Testis (tissue), 3 donors: Measurements from ENCODE around the gene MUC5AC. TPM values are rescaled to one million over a fixed set of nuclear protein-coding genes. Genes with fewer than 3 reads are reported as not detected.

ENCODE experiments used
- DNase-seq: peaks from one replicate; pipeline ENCODE4 v3.0.0-alpha.2; 2019
- H3K27ac ChIP-seq, 2 donors: fragments of 200-600 bp; sonication (generic); one replicate each; pipeline ENCODE4 v1.5.1; 2019
- H3K27me3 ChIP-seq: fragments of 200-600 bp; sonication (generic); one replicate; pipeline ENCODE4 v1.5.1; 2019
- H3K36me3 ChIP-seq: fragments of 200-600 bp; sonication (generic); one replicate; pipeline ENCODE4 v1.5.1; 2017; ENCODE audit warnings: low read depth; ENCODE audit errors: missing control alignments
- H3K4me1 ChIP-seq: fragments of 200-600 bp; sonication (generic); one replicate; pipeline ENCODE4 v1.5.1; 2019
- H3K4me3 ChIP-seq, 2 donors: fragments of 200-600 bp; sonication (generic); one replicate each; pipeline ENCODE4 v1.5.1; 2017 to 2019
- H3K9me3 ChIP-seq: fragments of 200-600 bp; sonication (generic); one replicate; pipeline ENCODE4 v1.5.1; 2017
- POLR2A ChIP-seq: fragments of 450-650 bp; IDR thresholded peaks from one replicate; pipeline ENCODE4 v1.6.1; 2017; ENCODE audit warnings: antibody characterized with exemption, mild to moderate bottlenecking, moderate library complexity
- WGBS, 2 donors: methylation state at CpG; one replicate each; pipeline ENCODE4 v1.1.5; 2018; 5-methylcytosine and 5-hydroxymethylcytosine counted together
- intact Hi-C: fragments of 100-400 bp; cut with DNase I; formaldehyde crosslinking; loops from one replicate; pipeline ENCODE4 v1.15.1; 2023; ENCODE audit warnings: low total_unique reads
- polyA plus RNA-seq: library from polyadenylated mRNA; stranded (reverse); fragments of 350-450 nt; fragmentation: Illumina TruSeq; extraction: RNeasy Lipid Tissue Mini Kit (QIAGEN cat#74804); gene quantifications from one replicate; pipeline ENCODE4 v1.2.3, GENCODE V29; 2014; ENCODE audit warnings: low read depth, low replicate concordance; ENCODE audit not compliant: insufficient read depth
- total RNA-seq, 2 donors: library from RNA; depleted of rRNA; stranded (reverse); fragments of >200 nt; gene quantifications; one replicate each; pipeline ENCODE4 v1.2.3, GENCODE V29; 2016
- TF ChIP-seq, protein P1 (sequence below), 3 experiments: fragments of 450-650 bp in 2 of 3; fragments of 200-600 bp in 1 of 3; sonication (generic) in 1 of 3; IDR thresholded peaks; one replicate each; pipeline ENCODE4 v1.5.1; 2016 to 2019; ENCODE audit warnings: antibody characterized with exemption in 3 of 3, mild to moderate bottlenecking in 2 of 3, moderate library complexity in 1 of 3

Gene MUC5AC
- total and polyA plus RNA-seq, 3 donors from 2014 or later = 0.31 to 0.62 (median 0.32) TPM

DNA sequence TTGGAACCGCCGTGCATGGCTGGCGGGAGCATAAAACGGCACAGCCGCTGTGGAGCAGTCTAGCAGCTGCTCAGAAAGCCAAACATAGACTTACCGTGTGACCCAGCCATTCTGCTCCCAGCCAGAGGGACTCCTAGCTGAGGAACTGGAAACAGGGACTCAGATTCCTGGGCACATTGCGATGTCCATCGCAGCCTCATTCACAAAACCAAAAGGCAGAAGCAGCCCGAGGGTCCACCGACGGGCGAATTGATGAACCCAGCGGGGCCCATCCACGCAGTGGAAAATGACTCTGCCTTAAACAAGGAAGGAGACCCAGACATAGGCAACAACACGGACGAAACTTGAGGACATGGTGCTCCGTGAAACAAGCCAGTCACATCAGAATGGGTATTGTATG, 59.4 kb downstream of the MUC5AC start:
- Histone ChIP-seq H3K4me3 (no peak overlapping the region), H3K9me3 (no peaks in the 10 kb centered on the region), H3K27me3 (no peaks in the 10 kb centered on the region), H3K27ac (no peak overlapping the region), H3K4me1 (peaks cover 2% of the 10 kb centered on the region), H3K36me3 (no peaks in the 10 kb centered on the region)
- TF ChIP-seq, protein P1, sequence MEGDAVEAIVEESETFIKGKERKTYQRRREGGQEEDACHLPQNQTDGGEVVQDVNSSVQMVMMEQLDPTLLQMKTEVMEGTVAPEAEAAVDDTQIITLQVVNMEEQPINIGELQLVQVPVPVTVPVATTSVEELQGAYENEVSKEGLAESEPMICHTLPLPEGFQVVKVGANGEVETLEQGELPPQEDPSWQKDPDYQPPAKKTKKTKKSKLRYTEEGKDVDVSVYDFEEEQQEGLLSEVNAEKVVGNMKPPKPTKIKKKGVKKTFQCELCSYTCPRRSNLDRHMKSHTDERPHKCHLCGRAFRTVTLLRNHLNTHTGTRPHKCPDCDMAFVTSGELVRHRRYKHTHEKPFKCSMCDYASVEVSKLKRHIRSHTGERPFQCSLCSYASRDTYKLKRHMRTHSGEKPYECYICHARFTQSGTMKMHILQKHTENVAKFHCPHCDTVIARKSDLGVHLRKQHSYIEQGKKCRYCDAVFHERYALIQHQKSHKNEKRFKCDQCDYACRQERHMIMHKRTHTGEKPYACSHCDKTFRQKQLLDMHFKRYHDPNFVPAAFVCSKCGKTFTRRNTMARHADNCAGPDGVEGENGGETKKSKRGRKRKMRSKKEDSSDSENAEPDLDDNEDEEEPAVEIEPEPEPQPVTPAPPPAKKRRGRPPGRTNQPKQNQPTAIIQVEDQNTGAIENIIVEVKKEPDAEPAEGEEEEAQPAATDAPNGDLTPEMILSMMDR (IDR thresholded peaks at IDR 0.05) = no peak
- TF ChIP-seq POLR2A = no peak
- intact Hi-C loops = no loop called here
- 93% methylated on average over 17 of the region's 17 CpGs for WGBS, 2 donors
- DNase-seq = no peak

DNA sequence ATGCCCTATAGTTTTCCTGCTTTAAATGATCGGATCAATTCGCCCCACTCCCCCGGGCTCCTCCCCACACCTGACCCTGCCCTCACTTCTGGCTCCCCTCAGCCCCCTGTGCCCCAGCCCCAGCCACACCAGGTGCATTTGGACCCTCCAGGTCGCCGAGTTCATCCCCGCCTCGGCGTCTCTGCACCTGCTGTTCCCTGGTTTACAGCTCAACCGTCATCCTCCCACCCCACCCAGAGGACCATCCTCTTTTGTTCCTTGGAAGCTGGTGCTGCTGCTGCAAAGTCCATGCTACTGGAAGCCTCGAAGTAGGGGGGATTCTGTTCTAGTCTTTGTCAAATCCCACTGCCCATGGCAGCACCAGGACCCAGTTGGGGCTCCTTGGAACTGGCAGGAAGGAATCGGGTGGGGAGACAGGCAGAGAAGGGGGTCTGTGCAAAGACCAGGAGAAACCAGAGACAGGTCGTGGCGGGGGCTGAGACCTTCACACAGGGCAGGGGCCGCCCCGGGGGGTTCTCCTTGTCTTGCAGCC, 60.6 kb downstream of the MUC5AC start:
- no peak overlapping the region for H3K27ac ChIP-seq
- WGBS, 2 donors = 72 to 75% methylated on average over 11 to 15 of the region's 15 CpGs
- H3K36me3 ChIP-seq = no peaks in the 10 kb centered on the region
- intact Hi-C loops = no loop called here
- no peaks in the 10 kb centered on the region for H3K27me3 ChIP-seq
- H3K9me3 ChIP-seq = no peaks in the 10 kb centered on the region
- no peak for DNase-seq
- no peak overlapping the region for H3K4me3 ChIP-seq
- TF ChIP-seq, protein P1 (IDR thresholded peaks at IDR 0.05) = no peak
- TF ChIP-seq POLR2A = no peak
- peaks cover 7% of the 10 kb centered on the region for H3K4me1 ChIP-seq

DNA sequence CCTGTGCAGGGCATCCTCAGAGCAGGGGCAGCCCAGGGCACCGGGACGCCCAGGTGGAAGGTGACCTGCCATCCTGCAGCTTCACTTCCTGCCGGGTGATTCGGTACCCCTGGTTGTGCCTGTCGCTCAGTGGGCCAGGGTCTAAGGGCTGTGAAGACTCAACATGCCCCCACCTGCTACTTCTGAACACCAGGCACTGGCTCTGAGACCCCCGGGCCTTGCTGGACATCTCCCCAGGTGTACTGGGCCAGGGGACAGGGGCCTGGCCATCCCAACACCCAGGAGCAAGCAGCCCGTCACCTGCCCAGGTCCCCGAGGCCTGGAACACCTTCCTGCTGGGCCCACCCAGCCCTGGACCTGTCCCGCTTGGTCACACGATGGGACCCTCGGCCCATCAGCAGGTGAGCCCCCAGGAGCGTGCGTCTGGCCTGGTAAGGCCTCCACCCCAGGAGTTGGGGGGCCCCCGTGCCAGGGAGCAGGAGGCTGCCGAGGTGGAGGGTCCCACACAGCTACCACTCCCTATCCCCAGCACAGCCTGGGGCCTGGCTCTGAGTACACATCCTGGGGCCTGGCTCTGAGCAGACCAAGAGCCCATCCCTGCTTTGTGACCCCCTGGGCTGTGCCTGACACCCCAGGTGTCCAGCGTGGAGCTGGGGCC, 61.2 kb downstream of the MUC5AC start:
- Histone ChIP-seq H3K4me1 (peaks cover 12% of the 10 kb centered on the region), H3K27ac (no peak overlapping the region), H3K27me3 (no peaks in the 10 kb centered on the region), H3K36me3 (no peaks in the 10 kb centered on the region), H3K9me3 (no peaks in the 10 kb centered on the region), H3K4me3 (no peak overlapping the region)
- DNase-seq = no peak
- 87 to 92% methylated on average over 5 to 16 of the region's 16 CpGs for WGBS, 2 donors
- intact Hi-C loops = no loop called here
- no peak for TF ChIP-seq POLR2A
- TF ChIP-seq, protein P1 (IDR thresholded peaks at IDR 0.05) = no peak

DNA sequence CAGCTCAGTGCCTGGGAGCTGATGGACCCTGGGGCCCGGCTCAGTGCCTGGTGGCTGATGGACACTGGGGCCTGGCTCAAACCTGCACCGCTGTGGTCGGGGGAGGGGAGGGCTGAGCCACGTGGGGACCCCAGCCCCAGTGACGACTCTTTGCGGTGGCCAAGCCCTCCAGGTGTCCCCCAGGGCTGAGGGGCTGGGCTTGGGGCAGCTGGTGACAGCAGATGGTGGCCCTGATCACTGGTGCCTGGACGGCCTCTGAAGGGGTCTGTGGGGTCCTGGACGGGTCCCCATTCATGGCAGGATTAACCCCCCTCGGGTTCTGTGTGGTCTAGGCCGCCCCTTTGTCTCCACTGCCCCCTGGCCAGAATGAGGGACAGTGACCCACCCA, 61.7 kb downstream of the MUC5AC start:
- Histone ChIP-seq H3K27me3 (no peaks in the 10 kb centered on the region), H3K27ac (no peak overlapping the region), H3K4me1 (peaks cover 12% of the 10 kb centered on the region), H3K36me3 (no peaks in the 10 kb centered on the region), H3K9me3 (no peaks in the 10 kb centered on the region), H3K4me3 (no peak overlapping the region)
- no peak for DNase-seq
- TF ChIP-seq, protein P1 (IDR thresholded peaks at IDR 0.05) = no peak
- no peak for TF ChIP-seq POLR2A
- intact Hi-C loops = no loop called here
- 76 to 85% methylated on average over 4 to 10 of the region's 10 CpGs for WGBS, 2 donors
